Vagina (tissue), 2 donors: Measurements from ENCODE around the gene NLRP1.

Source experiments
- CTCF ChIP-seq, 3 experiments: fragments of 450-650 bp in 2 of 3; fragments of 200-600 bp in 1 of 3; sonication (generic) in 1 of 3; IDR thresholded peaks; one replicate each; pipeline ENCODE4 v1.5.1; 2017 to 2019; ENCODE audit warnings: antibody characterized with exemption in 3 of 3, mild to moderate bottlenecking in 2 of 3, moderate library complexity in 2 of 3
- POLR2A ChIP-seq, 2 donors: fragments of 450-650 bp; IDR thresholded peaks; one replicate each; pipeline ENCODE4 v1.6.1; 2017; ENCODE audit warnings: antibody characterized with exemption in 2 of 2, mild to moderate bottlenecking in 2 of 2, moderate library complexity in 2 of 2

GRCh38 chr17:5502552-5502951 lies 81.8 kb downstream of the NLRP1 start:
- TF ChIP-seq POLR2A (IDR thresholded peaks at IDR 0.05) (no peak), CTCF (IDR thresholded peaks at IDR 0.05) (no peak)
